HFFc6 (cell line): ENCODE measurements around the gene KRTAP10-9. TPM values are rescaled to one million over a fixed set of nuclear protein-coding genes. Genes with fewer than 3 reads are reported as not detected.
"Not testable (repeated sequence)": the region's sequence is repeated elsewhere in the genome, so short reads cannot be mapped to it uniquely, and the experiment has no call there.

Source experiments
- DNase-seq: peaks from one replicate; pipeline ENCODE4 v3.0.0-alpha.2; 2018
- H3K27ac Mint-ChIP-seq: 2 replicates; pipeline ENCODE4 v1.8.0; 2020; ENCODE audit warnings: mild to moderate bottlenecking, mixed read lengths
- H3K27me3 Mint-ChIP-seq: 2 replicates; pipeline ENCODE4 v1.8.0; 2021; ENCODE audit warnings: mild to moderate bottlenecking, moderate library complexity, mixed read lengths; ENCODE audit not compliant: insufficient read depth
- H3K36me3 Mint-ChIP-seq: 2 replicates; pipeline ENCODE4 v1.8.0; 2021; ENCODE audit warnings: low read depth, mixed read lengths
- H3K4me1 Mint-ChIP-seq: 2 replicates; pipeline ENCODE4 v1.8.0; 2020; ENCODE audit warnings: low read depth, mixed read lengths
- H3K4me3 Mint-ChIP-seq: 2 replicates; pipeline ENCODE4 v1.8.0; 2020; ENCODE audit warnings: mild to moderate bottlenecking, moderate library complexity, mixed read lengths
- H3K9me3 Mint-ChIP-seq: 2 replicates; pipeline ENCODE4 v1.8.0; 2020; ENCODE audit warnings: mild to moderate bottlenecking, mixed read lengths
- CTCF ChIP-seq: fragments of 200-600 bp; sonication (generic); IDR thresholded peaks from 2 replicates; pipeline ENCODE4 v1.5.0; 2021; ENCODE audit warnings: antibody characterized with exemption, mild to moderate bottlenecking
- total RNA-seq, 6 experiments: library from RNA; stranded (reverse); fragmentation: NEBNext Ultra II Directional; extraction: Animal tissue kit (Norgen Biotek cat#: 25700); gene quantifications; 2 replicates in 1 of 6; 3 replicates in 5 of 6; pipeline ENCODE4 v1.2.3, GENCODE V29; 2021

The KRTAP10-9 gene
- total RNA-seq, 6 experiments from 2014 or later = not detected

GRCh38 chr21:44628707-44629391 lies 2.0 kb downstream of the KRTAP10-9 start:
- no peaks in the 10 kb centered on the region for H3K4me1 Mint-ChIP-seq
- H3K4me3 Mint-ChIP-seq = no peak overlapping the region
- H3K27ac Mint-ChIP-seq = no peak overlapping the region
- H3K27me3 Mint-ChIP-seq = peaks cover 3% of the 10 kb centered on the region
- H3K36me3 Mint-ChIP-seq = peaks cover 14% of the 10 kb centered on the region; the same call in 1 of the 2 replicates
- H3K9me3 Mint-ChIP-seq = peaks cover 58% of the 10 kb centered on the region
- TF ChIP-seq CTCF = no peak
- no peak for DNase-seq

GRCh38 chr21:44630440-44630839 lies 3.5 kb downstream of the KRTAP10-9 start:
- DNase-seq = no peak
- peaks cover 10% of the 10 kb centered on the region; the same call in 1 of the 2 replicates for H3K36me3 Mint-ChIP-seq
- peaks cover 46% of the 10 kb centered on the region for H3K9me3 Mint-ChIP-seq
- no peak for TF ChIP-seq CTCF
- H3K4me3 Mint-ChIP-seq = no peak overlapping the region
- H3K27me3 Mint-ChIP-seq = peaks cover 3% of the 10 kb centered on the region
- no peak overlapping the region for H3K27ac Mint-ChIP-seq
- no peaks in the 10 kb centered on the region for H3K4me1 Mint-ChIP-seq

- Mint-ChIP-seq H3K9me3 (peaks cover 37% of the 10 kb centered on the region), H3K27me3 (peaks cover 2% of the 10 kb centered on the region), H3K27ac (no peak overlapping the region), H3K4me3 (no peak overlapping the region), H3K36me3 (peaks cover 10% of the 10 kb centered on the region; the same call in 1 of the 2 replicates), H3K4me1 (no peaks in the 10 kb centered on the region)
- TF ChIP-seq CTCF = no peak
- DNase-seq = no peak
These were observed 5.2 kb downstream of the KRTAP10-9 start for GRCh38 chr21:44632067-44632466.

- Mint-ChIP-seq H3K27ac (no peak overlapping the region), H3K27me3 (peaks cover 6% of the 10 kb centered on the region), H3K4me1 (no peaks in the 10 kb centered on the region), H3K36me3 (peaks cover 10% of the 10 kb centered on the region), H3K9me3 (peaks cover 34% of the 10 kb centered on the region), H3K4me3 (no peak overlapping the region)
- TF ChIP-seq CTCF = no peak
- no peak for DNase-seq
These were observed 9.5 kb downstream of the KRTAP10-9 start for GRCh38 chr21:44636209-44637017.

GRCh38 chr21:44637018-44637850 lies 10.3 kb downstream of the KRTAP10-9 start, which contains the start of gene KRTAP10-10:
TSS of gene KRTAP10-10 (plus strand) at chr21:44637356. CDS start at chr21:44637418, 62 bp downstream.
- peaks cover 5% of the 10 kb centered on the region; the same call in 1 of the 2 replicates for H3K36me3 Mint-ChIP-seq
- H3K4me1 Mint-ChIP-seq = no peaks in the 10 kb centered on the region
- TF ChIP-seq CTCF = no peak
- H3K9me3 Mint-ChIP-seq = peaks cover 29% of the 10 kb centered on the region
- no peak for DNase-seq
- H3K27ac Mint-ChIP-seq = no peak within 1 kb of the TSS
- H3K4me3 Mint-ChIP-seq = no peak within 1 kb of the TSS
- H3K27me3 Mint-ChIP-seq = peaks cover 8% of the 10 kb centered on the region

GRCh38 chr21:44637851-44638348 lies 11.0 kb downstream of the KRTAP10-9 start:
- not testable (repeated sequence) for H3K27ac Mint-ChIP-seq, H3K4me3 Mint-ChIP-seq, H3K4me1 Mint-ChIP-seq, DNase-seq, H3K27me3 Mint-ChIP-seq, H3K36me3 Mint-ChIP-seq
- peaks cover 25% of the 10 kb centered on the region; the same call in 1 of the 2 replicates for H3K9me3 Mint-ChIP-seq

GRCh38 chr21:44638506-44639330 lies 11.8 kb downstream of the KRTAP10-9 start:
- not testable (repeated sequence) for H3K4me1 Mint-ChIP-seq, H3K27ac Mint-ChIP-seq, H3K36me3 Mint-ChIP-seq, DNase-seq, H3K4me3 Mint-ChIP-seq, H3K27me3 Mint-ChIP-seq
- H3K9me3 Mint-ChIP-seq = peaks cover 34% of the 10 kb centered on the region
